Rectal smooth muscle tissue (tissue), 1 donor: ENCODE data around the gene DDX6.

Source experiments
- H3K27ac ChIP-seq: one replicate; pipeline ENCODE4 v1.7.0; 2013; ENCODE audit warnings: low read depth, low read length, inconsistent platforms
- H3K27me3 ChIP-seq: one replicate; pipeline ENCODE4 v1.7.0; 2013; ENCODE audit warnings: low read length; ENCODE audit not compliant: control insufficient read depth, insufficient read depth
- H3K36me3 ChIP-seq: one replicate; pipeline ENCODE4 v1.7.0; 2013; ENCODE audit warnings: low read length; ENCODE audit not compliant: control insufficient read depth, insufficient read depth
- H3K4me1 ChIP-seq: one replicate; pipeline ENCODE4 v1.7.0; 2013; ENCODE audit warnings: low read length; ENCODE audit not compliant: control insufficient read depth, insufficient read depth
- H3K4me3 ChIP-seq: one replicate; pipeline ENCODE4 v1.7.0; 2013; ENCODE audit warnings: low read length
- H3K9ac ChIP-seq: one replicate; pipeline ENCODE4 v1.7.0; 2013; ENCODE audit warnings: low read length

The DDX6 gene

GRCh38 chr11:118705111-118705741 is 85.7 kb downstream of the DDX6 start:
- H3K9ac ChIP-seq: no peak overlapping the region
- no peaks in the 10 kb centered on the region for H3K36me3 ChIP-seq
- no peak overlapping the region for H3K27ac ChIP-seq
- no peaks in the 10 kb centered on the region for H3K4me1 ChIP-seq
- H3K4me3 ChIP-seq: no peak overlapping the region
- no peaks in the 10 kb centered on the region for H3K27me3 ChIP-seq

GRCh38 chr11:118703563-118704106 is 87.3 kb downstream of the DDX6 start:
- Histone ChIP-seq H3K9ac (no peak overlapping the region), H3K4me1 (no peaks in the 10 kb centered on the region), H3K4me3 (no peak overlapping the region), H3K27ac (no peak overlapping the region), H3K36me3 (no peaks in the 10 kb centered on the region), H3K27me3 (no peaks in the 10 kb centered on the region)

DNA sequence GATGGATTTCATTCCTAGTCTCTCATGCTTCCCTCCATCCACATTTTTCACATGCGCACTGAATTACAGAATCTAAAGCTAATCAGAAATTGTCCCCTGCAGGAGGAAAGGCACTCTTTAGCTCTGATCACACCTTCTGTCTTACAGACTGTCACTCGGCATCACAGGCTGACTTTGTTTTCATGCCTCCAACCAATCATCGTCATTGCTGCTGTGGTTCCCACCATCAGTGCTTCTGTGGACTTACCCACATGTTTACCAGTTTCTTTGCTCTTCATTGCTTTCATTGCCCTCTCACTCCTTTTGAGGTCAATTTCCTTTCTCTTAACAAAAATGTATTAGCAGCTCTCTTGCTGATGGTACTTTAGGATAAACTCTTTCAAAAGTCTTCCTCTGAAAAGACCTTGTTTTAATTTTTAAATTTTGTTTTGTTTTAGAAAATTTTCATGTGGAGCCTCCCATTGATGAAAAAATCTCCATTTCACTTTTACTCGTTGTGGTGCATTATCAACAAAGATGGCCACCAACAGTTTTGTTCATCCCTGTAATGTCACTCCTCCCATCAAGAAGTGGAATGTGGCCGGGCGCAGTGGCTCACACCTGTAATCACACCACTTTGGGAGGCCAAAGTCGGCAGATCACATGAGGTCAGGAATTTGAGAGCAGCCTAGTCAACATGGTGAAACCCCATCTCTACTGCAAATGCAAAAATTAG is 91.3 kb downstream of the DDX6 start:
- H3K27me3 ChIP-seq: no peaks in the 10 kb centered on the region
- H3K4me1 ChIP-seq: no peaks in the 10 kb centered on the region
- H3K27ac ChIP-seq: no peak overlapping the region
- H3K4me3 ChIP-seq: no peak overlapping the region
- no peaks in the 10 kb centered on the region for H3K36me3 ChIP-seq
- no peak overlapping the region for H3K9ac ChIP-seq
